OCI-LY7 (cell line): Measurements from ENCODE around the gene CBX8. TPM values are rescaled to one million over a fixed set of nuclear protein-coding genes. Genes with fewer than 3 reads are reported as not detected.

Experiments used
- BruUV-seq: library from RNA; stranded (reverse); fragments of 400-500 nt; replicated peaks from 2 replicates; lab custom pipeline; 2021; lab: Mats Ljungman, UMichigan
- CTCF ChIA-PET: fragments of 300-600 bp; sonication (Branson Sonifier 250); formaldehyde crosslinking; loops from one replicate; lab custom pipeline; 2022; ENCODE audit warnings: antibody characterized with exemption; ENCODE audit not compliant: unreplicated experiment; lab: Charles Lee
- POLR2A ChIA-PET: fragments of 300-600 bp; sonication (Branson Sonifier 250); formaldehyde crosslinking; loops from one replicate; lab custom pipeline; 2022; ENCODE audit warnings: antibody characterized with exemption; lab: Charles Lee
- DNase-seq: peaks from one replicate; pipeline ENCODE4 v3.0.0-alpha.2; 2015; ENCODE audit warnings: low spot score
- H2AFZ ChIP-seq: fragments of 200-600 bp; sonication (generic), shearing (Covaris generic); 2 replicates; pipeline ENCODE4 v1.6.1; 2014; ENCODE audit warnings: mild to moderate bottlenecking, antibody characterized with exemption, low read length, moderate library complexity
- H3K27ac ChIP-seq: fragments of 200-600 bp; sonication (generic); 2 replicates; pipeline ENCODE4 v1.5.1; 2014; ENCODE audit warnings: mixed run types, low read depth, mild to moderate bottlenecking, moderate library complexity, low read length, inconsistent platforms; ENCODE audit not compliant: poor library complexity, severe bottlenecking
- H3K36me3 ChIP-seq: fragments of 200-600 bp; sonication (generic); 2 replicates; pipeline ENCODE4 v1.6.1; 2014; ENCODE audit warnings: mild to moderate bottlenecking, antibody characterized with exemption, low read length, moderate library complexity, mixed read lengths; ENCODE audit not compliant: insufficient read depth
- H3K4me1 ChIP-seq: fragments of 200-600 bp; sonication (generic); 2 replicates; pipeline ENCODE4 v1.5.1; 2014; ENCODE audit warnings: mild to moderate bottlenecking, low read length; ENCODE audit not compliant: insufficient read depth, poor library complexity, severe bottlenecking
- H3K4me2 ChIP-seq: fragments of 200-600 bp; sonication (generic); 2 replicates; pipeline ENCODE4 v1.6.1; 2014; ENCODE audit warnings: mild to moderate bottlenecking, low read length
- H3K4me3 ChIP-seq: fragments of 200-600 bp; sonication (generic); 2 replicates; pipeline ENCODE4 v1.5.1; 2014; ENCODE audit warnings: mild to moderate bottlenecking, low read depth, low read length; ENCODE audit not compliant: poor library complexity, severe bottlenecking
- H3K79me2 ChIP-seq: fragments of 200-600 bp; sonication (generic); 2 replicates; pipeline ENCODE4 v1.6.1; 2016; ENCODE audit warnings: low read depth, mild to moderate bottlenecking, low read length, moderate library complexity, mixed read lengths; ENCODE audit not compliant: insufficient read depth
- H3K9me2 ChIP-seq: fragments of 200-600 bp; sonication (generic); 2 replicates; pipeline ENCODE4 v1.6.1; 2016; ENCODE audit warnings: mild to moderate bottlenecking, low read length, mixed read lengths; ENCODE audit not compliant: insufficient read depth
- H3K9me3 ChIP-seq: fragments of 200-600 bp; sonication (generic); 2 replicates; pipeline ENCODE4 v1.6.1; 2014; ENCODE audit warnings: mild to moderate bottlenecking, mixed run types, low read length, mixed read lengths
- H4K20me1 ChIP-seq: fragments of 200-600 bp; sonication (generic); 2 replicates; pipeline ENCODE4 v1.6.1; 2014; ENCODE audit warnings: mild to moderate bottlenecking, antibody characterized with exemption, low read length, moderate library complexity, mixed read lengths; ENCODE audit not compliant: insufficient read depth
- CTCF ChIP-seq: fragments of 200-600 bp; sonication (generic); conservative IDR thresholded peaks from 2 replicates; pipeline ENCODE4 v1.5.1; 2014; ENCODE audit warnings: mild to moderate bottlenecking, antibody characterized with exemption, low read length, moderate library complexity, mixed read lengths
- EZH2phosphoT487 ChIP-seq: fragments of 200-600 bp; sonication (generic); IDR thresholded peaks from 2 replicates; pipeline ENCODE4 v1.6.1; 2018; ENCODE audit warnings: low read depth, borderline replicate concordance, mild to moderate bottlenecking, mixed run types, antibody characterized with exemption, low read length, moderate library complexity, mixed read lengths
- intact Hi-C: fragments of 100-400 bp; cut with micrococcal nuclease; formaldehyde crosslinking; loops from one replicate; pipeline ENCODE4 v1.10.0; 2022; ENCODE audit not compliant: unreplicated experiment
- total RNA-seq, 2 experiments: library from RNA; depleted of rRNA in 1 of 2; stranded (reverse); fragments of >200 nt in 1 of 2; shearing (Covaris generic) in 1 of 2; gene quantifications; 2 replicates each; pipeline ENCODE4 v1.2.3, GENCODE V29; 2014 to 2022

Gene CBX8
- total RNA-seq, 2 experiments from 2014 or later: 7.5 to 16.3 TPM

- Histone ChIP-seq H3K79me2 (peaks cover 9% of the 10 kb centered on the region; the same call in 1 of the 2 replicates), H3K27ac (no peak overlapping the region), H4K20me1 (no peaks in the 10 kb centered on the region), H3K4me1 (peaks cover 16% of the 10 kb centered on the region), H2AFZ (no peak overlapping the region), H3K4me2 (no peak overlapping the region), H3K9me2 (no peaks in the 10 kb centered on the region), H3K4me3 (no peak overlapping the region), H3K9me3 (no peaks in the 10 kb centered on the region), H3K36me3 (peaks cover 8% of the 10 kb centered on the region)
- ChIA-PET CTCF (no interaction called here), POLR2A (interaction anchor here (0.6 kb wide), 1 partner anchor 168 kb away, joined by 4 read pairs; no protein-coding TSS in a partner anchor)
- no peak for TF ChIP-seq CTCF
- no peak for TF ChIP-seq EZH2phosphoT487
- intact Hi-C loops: no loop called here
- no peak for DNase-seq
- no TSS peak for BruUV-seq
Observed at GRCh38 chr17:79792341-79792871, 4.5 kb downstream of the CBX8 start.

GRCh38 chr17:79791735-79792161 lies 5.1 kb downstream of the CBX8 start:
- peaks cover 9% of the 10 kb centered on the region; the same call in 1 of the 2 replicates for H3K79me2 ChIP-seq
- no TSS peak for BruUV-seq
- no peak overlapping the region for H3K4me2 ChIP-seq
- no peak for DNase-seq
- H3K4me1 ChIP-seq: peaks cover 16% of the 10 kb centered on the region
- H3K9me2 ChIP-seq: no peaks in the 10 kb centered on the region
- no peaks in the 10 kb centered on the region for H3K9me3 ChIP-seq
- no peak overlapping the region for H2AFZ ChIP-seq
- no peak overlapping the region for H3K27ac ChIP-seq
- ChIA-PET CTCF (no interaction called here), POLR2A (no interaction called here)
- H3K4me3 ChIP-seq: no peak overlapping the region
- intact Hi-C loops: no loop called here
- H4K20me1 ChIP-seq: no peaks in the 10 kb centered on the region
- peaks cover 8% of the 10 kb centered on the region for H3K36me3 ChIP-seq
- TF ChIP-seq EZH2phosphoT487 (peak; percentile 59; the same call in 1 of the 2 replicates), CTCF (no peak)
